Activated CD4-positive, alpha-beta T cell treated with anti-CD3 and anti-CD28 coated beads, Interleukin-2, amount 50 U/mL, for 4 hours (primary cell): ENCODE results near the gene ABR.
"Not testable (repeated sequence)": the region's sequence is repeated elsewhere in the genome, so short reads cannot be mapped to it uniquely, and the experiment has no call there.

Experiments used
- DNase-seq, 2 experiments: peaks; one replicate each; pipeline ENCODE4 v3.0.0-alpha.2; 2020

ABR gene

GRCh38 chr17:1201132-1201702 is 21.4 kb upstream of the ABR start:
- DNase-seq, result no peak

GRCh38 chr17:1199271-1199743 is 19.5 kb upstream of the ABR start:
- not testable (repeated sequence) for DNase-seq

- no peak for DNase-seq
Measured at GRCh38 chr17:1197781-1198490, 18.2 kb upstream of the ABR start.

GRCh38 chr17:1197379-1197778 is 17.6 kb upstream of the ABR start:
- no peak for DNase-seq

- no peak for DNase-seq
Measured at GRCh38 chr17:1196946-1197345, 17.2 kb upstream of the ABR start.

GRCh38 chr17:1192911-1193699 is 13.3 kb upstream of the ABR start:
- no peak for DNase-seq

- DNase-seq, result no peak
Measured at GRCh38 chr17:1190751-1191331, 11.1 kb upstream of the ABR start.

GRCh38 chr17:1188812-1189504 is 9.2 kb upstream of the ABR start:
- DNase-seq, result no peak

GRCh38 chr17:1186923-1187771 is 7.4 kb upstream of the ABR start:
- peak; percentile 57 to 66 for DNase-seq

- DNase-seq, result no peak
Measured at GRCh38 chr17:1186214-1186820, 6.5 kb upstream of the ABR start.

- DNase-seq, result no peak
Measured at GRCh38 chr17:1183171-1183873, 3.5 kb upstream of the ABR start.

- DNase-seq, result no peak
Measured at GRCh38 chr17:1182811-1183170, 3.0 kb upstream of the ABR start.

- DNase-seq, result no peak
Measured at GRCh38 chr17:1181753-1182137, 2.0 kb upstream of the ABR start.

GRCh38 chr17:1180958-1181752 is 1.4 kb upstream of the ABR start:
- no peak for DNase-seq

- DNase-seq, result no peak
Measured at GRCh38 chr17:1179112-1179817, 516 bp downstream of the ABR start.

GRCh38 chr17:1177016-1177700 is 2.6 kb downstream of the ABR start:
- no peak for DNase-seq

GRCh38 chr17:1174263-1174880 is 5.4 kb downstream of the ABR start:
- DNase-seq, result no peak
